ENCODE measurements around the gene ZNF425. TPM values are rescaled to one million over a fixed set of nuclear protein-coding genes. Genes with fewer than 3 reads are reported as not detected.

Gene ZNF425
- 1.2 and 1.4 TPM in 2 replicates for total RNA-seq

- intact Hi-C loops (cut with micrococcal nuclease) = loop anchor here (1.0 to 10.0 kb wide), 10 partner anchors 21 to 589 kb away; partner anchors contain the start of genes EZH2, PDIA4, ZNF212 and ZNF282
These were observed at the start of gene ZNF425 for GRCh38 chr7:149125863-149126661. Gene ZNF425, minus strand, starts transcription at chr7:149126324. Its CDS starts 111 bp downstream, at chr7:149126213.

GRCh38 chr7:149175150-149175549 is 49.0 kb upstream of the ZNF425 start:
- intact Hi-C loops (cut with micrococcal nuclease) = no loop called here

GRCh38 chr7:149172534-149172920 is 46.4 kb upstream of the ZNF425 start:
- intact Hi-C loops (cut with micrococcal nuclease) = no loop called here

- intact Hi-C loops (cut with micrococcal nuclease) = no loop called here
These were observed 45.9 kb upstream of the ZNF425 start for GRCh38 chr7:149171892-149172533.

- intact Hi-C loops (cut with micrococcal nuclease) = no loop called here
These were observed 40.7 kb upstream of the ZNF425 start for GRCh38 chr7:149166630-149167352.

GRCh38 chr7:149166142-149166541 is 40.0 kb upstream of the ZNF425 start:
- intact Hi-C loops (cut with micrococcal nuclease) = no loop called here

- intact Hi-C loops (cut with micrococcal nuclease) = no loop called here
These were observed 35.2 kb upstream of the ZNF425 start for GRCh38 chr7:149161241-149161848.

GRCh38 chr7:149156898-149157297 is 30.8 kb upstream of the ZNF425 start:
- intact Hi-C loops (cut with micrococcal nuclease) = no loop called here

GRCh38 chr7:149154056-149154455 is 27.9 kb upstream of the ZNF425 start:
- intact Hi-C loops (cut with micrococcal nuclease) = no loop called here

GRCh38 chr7:149153346-149153745 is 27.2 kb upstream of the ZNF425 start:
- intact Hi-C loops (cut with micrococcal nuclease) = no loop called here

- intact Hi-C loops (cut with micrococcal nuclease) = no loop called here
These were observed 24.9 kb upstream of the ZNF425 start for GRCh38 chr7:149150981-149151380.

GRCh38 chr7:149147752-149148653 is 21.9 kb upstream of the ZNF425 start:
- intact Hi-C loops (cut with micrococcal nuclease) = loop anchor here (1.0 to 10.0 kb wide), 10 partner anchors 22 to 474 kb away; partner anchors contain the start of genes PDIA4, ZNF212, ZNF282 and ZNF425

- intact Hi-C loops (cut with micrococcal nuclease) = loop anchor here (1.0 to 10.0 kb wide), 10 partner anchors 21 to 475 kb away; partner anchors contain the start of genes PDIA4, ZNF212, ZNF282 and ZNF425
These were observed 21.1 kb upstream of the ZNF425 start, which contains the start of gene ZNF398 for GRCh38 chr7:149147072-149147751. Gene ZNF398, plus strand, starts transcription at chr7:149147453. Its CDS starts 290 bp downstream, at chr7:149147743.

GRCh38 chr7:149145031-149145845 is 19.1 kb upstream of the ZNF425 start:
- intact Hi-C loops (cut with micrococcal nuclease) = loop anchor here (5.0 to 10.0 kb wide), 5 partner anchors 78 to 477 kb away; partner anchors contain the start of gene ZNF746

GRCh38 chr7:149144436-149144922 is 18.4 kb upstream of the ZNF425 start:
- intact Hi-C loops (cut with micrococcal nuclease) = loop anchor here (10.0 kb wide), 1 partner anchor 140 kb away; no protein-coding TSS in a partner anchor

GRCh38 chr7:149141893-149142292 is 15.8 kb upstream of the ZNF425 start:
- intact Hi-C loops (cut with micrococcal nuclease) = loop anchor here (10.0 kb wide), 1 partner anchor 143 kb away; no protein-coding TSS in a partner anchor

- intact Hi-C loops (cut with micrococcal nuclease) = loop anchor here (10.0 kb wide), 1 partner anchor 144 kb away; no protein-coding TSS in a partner anchor
These were observed 14.7 kb upstream of the ZNF425 start for GRCh38 chr7:149140831-149141230.

- intact Hi-C loops (cut with micrococcal nuclease) = no loop called here
These were observed 10.0 kb upstream of the ZNF425 start for GRCh38 chr7:149136118-149136517.
